HFFc6 (cell line): ENCODE results near the gene CTDNEP1. TPM values are rescaled to one million over a fixed set of nuclear protein-coding genes. Genes with fewer than 3 reads are reported as not detected.

ENCODE experiments used
- DNase-seq: peaks from one replicate; pipeline ENCODE4 v3.0.0-alpha.2; 2018
- H3K27ac Mint-ChIP-seq: 2 replicates; pipeline ENCODE4 v1.8.0; 2020; ENCODE audit warnings: mild to moderate bottlenecking, mixed read lengths
- H3K27me3 Mint-ChIP-seq: 2 replicates; pipeline ENCODE4 v1.8.0; 2021; ENCODE audit warnings: mild to moderate bottlenecking, moderate library complexity, mixed read lengths; ENCODE audit not compliant: insufficient read depth
- H3K36me3 Mint-ChIP-seq: 2 replicates; pipeline ENCODE4 v1.8.0; 2021; ENCODE audit warnings: low read depth, mixed read lengths
- H3K4me1 Mint-ChIP-seq: 2 replicates; pipeline ENCODE4 v1.8.0; 2020; ENCODE audit warnings: low read depth, mixed read lengths
- H3K4me3 Mint-ChIP-seq: 2 replicates; pipeline ENCODE4 v1.8.0; 2020; ENCODE audit warnings: mild to moderate bottlenecking, moderate library complexity, mixed read lengths
- H3K9me3 Mint-ChIP-seq: 2 replicates; pipeline ENCODE4 v1.8.0; 2020; ENCODE audit warnings: mild to moderate bottlenecking, mixed read lengths
- CTCF ChIP-seq: fragments of 200-600 bp; sonication (generic); IDR thresholded peaks from 2 replicates; pipeline ENCODE4 v1.5.0; 2021; ENCODE audit warnings: antibody characterized with exemption, mild to moderate bottlenecking
- total RNA-seq, 6 experiments: library from RNA; stranded (reverse); fragmentation: NEBNext Ultra II Directional; extraction: Animal tissue kit (Norgen Biotek cat#: 25700); gene quantifications; 2 replicates in 1 of 6; 3 replicates in 5 of 6; pipeline ENCODE4 v1.2.3, GENCODE V29; 2021

CTDNEP1 gene
- total RNA-seq, 6 experiments from 2014 or later, result 127 to 168 (median 146) TPM

GRCh38 chr17:7215652-7216180 lies 35.8 kb downstream of the CTDNEP1 start:
- H3K4me1 Mint-ChIP-seq, result peaks cover 75% of the 10 kb centered on the region

GRCh38 chr17:7215136-7215638 lies 36.3 kb downstream of the CTDNEP1 start:
- Mint-ChIP-seq H3K4me1 (peaks cover 75% of the 10 kb centered on the region), H3K4me3 (peak overlapping the region; percentile 88), H3K9me3 (no peaks in the 10 kb centered on the region), H3K36me3 (peaks cover 8% of the 10 kb centered on the region), H3K27me3 (peaks cover 17% of the 10 kb centered on the region), H3K27ac (peak overlapping the region; percentile 96)
- TF ChIP-seq CTCF, result no peak; the same call in 1 of the 2 replicates
- no peak for DNase-seq

More at GRCh38 chr17:7215652-7216180, 35.8 kb downstream of the CTDNEP1 start:
- peaks cover 22% of the 10 kb centered on the region for H3K27me3 Mint-ChIP-seq
- peak overlapping the region; percentile 96 for H3K27ac Mint-ChIP-seq
- DNase-seq, result no peak
- H3K4me3 Mint-ChIP-seq, result peak overlapping the region; percentile 88
- TF ChIP-seq CTCF, result no peak
- H3K9me3 Mint-ChIP-seq, result no peaks in the 10 kb centered on the region
- H3K36me3 Mint-ChIP-seq, result peaks cover 13% of the 10 kb centered on the region

- Mint-ChIP-seq H3K4me3 (peak overlapping the region; percentile 88), H3K27me3 (peaks cover 14% of the 10 kb centered on the region), H3K4me1 (peaks cover 75% of the 10 kb centered on the region), H3K36me3 (peaks cover 7% of the 10 kb centered on the region), H3K27ac (peak overlapping the region; percentile 96), H3K9me3 (no peaks in the 10 kb centered on the region)
- peak; percentile 72 for TF ChIP-seq CTCF
- DNase-seq, result peak; percentile 94
Measured at GRCh38 chr17:7214300-7215135, 37.0 kb downstream of the CTDNEP1 start.

GRCh38 chr17:7213895-7214299 lies 37.6 kb downstream of the CTDNEP1 start:
- H3K4me3 Mint-ChIP-seq, result peak overlapping the region; percentile 88
- DNase-seq, result peak; percentile 67
- TF ChIP-seq CTCF, result peak; percentile 72
- peaks cover 12% of the 10 kb centered on the region for H3K27me3 Mint-ChIP-seq
- H3K9me3 Mint-ChIP-seq, result no peaks in the 10 kb centered on the region
- peaks cover 7% of the 10 kb centered on the region for H3K36me3 Mint-ChIP-seq
- peak overlapping the region; percentile 96 for H3K27ac Mint-ChIP-seq
- H3K4me1 Mint-ChIP-seq, result peaks cover 69% of the 10 kb centered on the region

- H3K4me1 Mint-ChIP-seq, result peaks cover 59% of the 10 kb centered on the region
- H3K27me3 Mint-ChIP-seq, result peaks cover 9% of the 10 kb centered on the region
- peak overlapping the region; percentile 6; the same call in 1 of the 2 replicates for H3K4me3 Mint-ChIP-seq
- peak overlapping the region; percentile 27 for H3K27ac Mint-ChIP-seq
- H3K9me3 Mint-ChIP-seq, result no peaks in the 10 kb centered on the region
- no peak for TF ChIP-seq CTCF
- no peak for DNase-seq
- peaks cover 7% of the 10 kb centered on the region for H3K36me3 Mint-ChIP-seq
Measured at GRCh38 chr17:7211491-7212273, 39.9 kb downstream of the CTDNEP1 start.
